RKO (cell line): ENCODE data around the gene UCKL1.
"Not testable (repeated sequence)": the region's sequence is repeated elsewhere in the genome, so short reads cannot be mapped to it uniquely, and the experiment has no call there.

Source experiments
- DNase-seq: peaks from one replicate; pipeline ENCODE4 v3.0.0-alpha.2; 2016; ENCODE audit warnings: low spot score

The UCKL1 gene

GRCh38 chr20:63919130-63919529 lies 37.1 kb downstream of the UCKL1 start:
- DNase-seq, result no peak

- no peak for DNase-seq
Observed at GRCh38 chr20:63917811-63918210, 38.4 kb downstream of the UCKL1 start.

- DNase-seq, result not testable (repeated sequence)
Observed at GRCh38 chr20:63916371-63916939, 39.8 kb downstream of the UCKL1 start.

GRCh38 chr20:63915471-63915870 lies 40.7 kb downstream of the UCKL1 start:
- DNase-seq, result no peak

- no peak for DNase-seq
Observed at GRCh38 chr20:63913768-63914167, 42.4 kb downstream of the UCKL1 start.

- no peak for DNase-seq
Observed at GRCh38 chr20:63911176-63911575, 45.0 kb downstream of the UCKL1 start.

- DNase-seq, result no peak
Observed at GRCh38 chr20:63908008-63908682, 48.1 kb downstream of the UCKL1 start.

GRCh38 chr20:63903796-63904561 lies 52.2 kb downstream of the UCKL1 start:
- no peak for DNase-seq

GRCh38 chr20:63900413-63900812 lies 55.8 kb downstream of the UCKL1 start:
- no peak for DNase-seq

- no peak for DNase-seq
Observed at GRCh38 chr20:63898882-63899558, 57.2 kb downstream of the UCKL1 start.

GRCh38 chr20:63897978-63898561 lies 58.1 kb downstream of the UCKL1 start:
- DNase-seq, result no peak

- peak; percentile 91 for DNase-seq
Observed at GRCh38 chr20:63896264-63897105, 59.7 kb downstream of the UCKL1 start.

- peak; percentile 57 for DNase-seq
Observed at GRCh38 chr20:63895952-63896263, 60.3 kb downstream of the UCKL1 start.

GRCh38 chr20:63895202-63895951 lies 60.8 kb downstream of the UCKL1 start:
- no peak for DNase-seq

GRCh38 chr20:63894358-63895201 lies 61.6 kb downstream of the UCKL1 start, which contains the start of gene DNAJC5:
Gene DNAJC5, plus strand, starts transcription at chr20:63895126. Its CDS starts 33,220 bp downstream, at chr20:63928346.
- peak; percentile 93 for DNase-seq

- peak; percentile 41 for DNase-seq
Observed at GRCh38 chr20:63893999-63894357, 62.2 kb downstream of the UCKL1 start.

GRCh38 chr20:63892402-63892801 lies 63.8 kb downstream of the UCKL1 start:
- DNase-seq, result no peak

GRCh38 chr20:63891061-63892002 lies 64.9 kb downstream of the UCKL1 start:
- DNase-seq, result no peak

- no peak for DNase-seq
Observed at GRCh38 chr20:63890616-63891015, 65.6 kb downstream of the UCKL1 start.
